SU-DHL-6 (cell line): ENCODE results near the gene RAB17.

ENCODE experiments used
- H2AFZ ChIP-seq: fragments of 200-600 bp; sonication (generic); 2 replicates; pipeline ENCODE4 v1.6.1; 2014; ENCODE audit warnings: low read depth, mild to moderate bottlenecking, moderate library complexity, mixed read lengths, antibody characterized with exemption, low read length; ENCODE audit not compliant: severe bottlenecking
- H3F3A ChIP-seq: fragments of 200-600 bp; shearing (Covaris generic); 2 replicates; pipeline ENCODE4 v1.6.0; 2016; ENCODE audit warnings: antibody characterized with exemption, mild to moderate bottlenecking; ENCODE audit not compliant: insufficient read depth
- H3K27ac ChIP-seq: fragments of 200-600 bp; sonication (generic); 2 replicates; pipeline ENCODE4 v1.5.1; 2016; ENCODE audit warnings: low read depth, mild to moderate bottlenecking, low read length, moderate library complexity, mixed read lengths
- H3K27me3 ChIP-seq: fragments of 200-600 bp; sonication (generic), shearing (Covaris generic); 2 replicates; pipeline ENCODE4 v1.6.0; 2014; ENCODE audit warnings: mild to moderate bottlenecking, low read length
- H3K36me3 ChIP-seq: fragments of 200-600 bp; sonication (generic); 2 replicates; pipeline ENCODE4 v1.6.1; 2014; ENCODE audit warnings: mild to moderate bottlenecking, low read length, mixed read lengths
- H3K4me2 ChIP-seq: fragments of 300-600, 200-600 bp; shearing (Covaris generic), sonication (generic); 2 replicates; pipeline ENCODE4 v1.6.0; 2014; ENCODE audit warnings: low read length, low read depth, mild to moderate bottlenecking; ENCODE audit not compliant: poor library complexity, severe bottlenecking
- H3K4me3 ChIP-seq: fragments of 200-600 bp; sonication (generic); 2 replicates; pipeline ENCODE4 v1.5.1; 2014; ENCODE audit warnings: antibody characterized with exemption, low read length, mild to moderate bottlenecking, mixed read lengths; ENCODE audit not compliant: insufficient read depth, poor library complexity, severe bottlenecking
- H3K79me2 ChIP-seq: fragments of 200-600 bp; sonication (generic); 2 replicates; pipeline ENCODE4 v1.6.1; 2014; ENCODE audit warnings: mild to moderate bottlenecking, low read length, moderate library complexity; ENCODE audit not compliant: insufficient read depth
- H3K9ac ChIP-seq: fragments of 200-600 bp; sonication (generic); 2 replicates; pipeline ENCODE4 v1.7.0; 2014; ENCODE audit warnings: mild to moderate bottlenecking, low read length
- H3K9me2 ChIP-seq: fragments of 200-600 bp; sonication (generic); replicated peaks from 2 replicates; pipeline ENCODE4 v1.6.1; 2014; ENCODE audit warnings: low read length; ENCODE audit not compliant: insufficient read depth
- H3K9me3 ChIP-seq: fragments of 200-600 bp; sonication (generic); 2 replicates; pipeline ENCODE4 v1.6.1; 2014; ENCODE audit warnings: low read length, mixed read lengths; ENCODE audit not compliant: insufficient read depth
- H4K20me1 ChIP-seq: fragments of 200-600 bp; sonication (generic); 2 replicates; pipeline ENCODE4 v1.6.1; 2014; ENCODE audit warnings: low read depth, mild to moderate bottlenecking, antibody characterized with exemption, low read length, moderate library complexity, mixed read lengths
- EZH2phosphoT487 ChIP-seq: fragments of 200-600 bp; sonication (generic), shearing (Covaris generic); conservative IDR thresholded peaks from 2 replicates; pipeline ENCODE4 v1.6.1; 2018; ENCODE audit warnings: mild to moderate bottlenecking, antibody characterized with exemption, low read length, moderate library complexity, mixed read lengths
- TF ChIP-seq, protein P1 (sequence below): fragments of 200-600 bp; sonication (generic); IDR thresholded peaks from one replicate; pipeline ENCODE4 v1.5.1; 2017; ENCODE audit warnings: antibody characterized with exemption, mild to moderate bottlenecking, low read length, moderate library complexity; ENCODE audit not compliant: insufficient read depth, poor library complexity, severe bottlenecking

Gene RAB17

GRCh38 chr2:237592425-237592980 is 2.0 kb upstream of the RAB17 start:
- Histone ChIP-seq H3K27me3 (no peaks in the 10 kb centered on the region), H3K79me2 (no peaks in the 10 kb centered on the region), H3K9me3 (no peaks in the 10 kb centered on the region), H3K9ac (no peak overlapping the region), H3K4me2 (no peak overlapping the region), H4K20me1 (no peaks in the 10 kb centered on the region), H3K4me3 (no peak overlapping the region), H3K9me2 (no peaks in the 10 kb centered on the region), H2AFZ (no peak overlapping the region), H3K27ac (no peak overlapping the region), H3F3A (no peaks in the 10 kb centered on the region), H3K36me3 (no peaks in the 10 kb centered on the region)
- TF ChIP-seq EZH2phosphoT487, result no peak
- TF ChIP-seq, protein P1, sequence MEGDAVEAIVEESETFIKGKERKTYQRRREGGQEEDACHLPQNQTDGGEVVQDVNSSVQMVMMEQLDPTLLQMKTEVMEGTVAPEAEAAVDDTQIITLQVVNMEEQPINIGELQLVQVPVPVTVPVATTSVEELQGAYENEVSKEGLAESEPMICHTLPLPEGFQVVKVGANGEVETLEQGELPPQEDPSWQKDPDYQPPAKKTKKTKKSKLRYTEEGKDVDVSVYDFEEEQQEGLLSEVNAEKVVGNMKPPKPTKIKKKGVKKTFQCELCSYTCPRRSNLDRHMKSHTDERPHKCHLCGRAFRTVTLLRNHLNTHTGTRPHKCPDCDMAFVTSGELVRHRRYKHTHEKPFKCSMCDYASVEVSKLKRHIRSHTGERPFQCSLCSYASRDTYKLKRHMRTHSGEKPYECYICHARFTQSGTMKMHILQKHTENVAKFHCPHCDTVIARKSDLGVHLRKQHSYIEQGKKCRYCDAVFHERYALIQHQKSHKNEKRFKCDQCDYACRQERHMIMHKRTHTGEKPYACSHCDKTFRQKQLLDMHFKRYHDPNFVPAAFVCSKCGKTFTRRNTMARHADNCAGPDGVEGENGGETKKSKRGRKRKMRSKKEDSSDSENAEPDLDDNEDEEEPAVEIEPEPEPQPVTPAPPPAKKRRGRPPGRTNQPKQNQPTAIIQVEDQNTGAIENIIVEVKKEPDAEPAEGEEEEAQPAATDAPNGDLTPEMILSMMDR, result no peak

GRCh38 chr2:237591141-237591881 is 777 bp upstream of the RAB17 start:
- Histone ChIP-seq H4K20me1 (no peaks in the 10 kb centered on the region), H3K9ac (no peak overlapping the region), H3K9me3 (no peaks in the 10 kb centered on the region), H3K4me3 (no peak overlapping the region), H3K9me2 (no peaks in the 10 kb centered on the region), H2AFZ (no peak overlapping the region), H3K27ac (no peak overlapping the region), H3K79me2 (no peaks in the 10 kb centered on the region), H3K27me3 (no peaks in the 10 kb centered on the region), H3K4me2 (no peak overlapping the region), H3F3A (no peaks in the 10 kb centered on the region), H3K36me3 (no peaks in the 10 kb centered on the region)
- TF ChIP-seq EZH2phosphoT487, result no peak
- TF ChIP-seq, protein P1, result no peak

DNA sequence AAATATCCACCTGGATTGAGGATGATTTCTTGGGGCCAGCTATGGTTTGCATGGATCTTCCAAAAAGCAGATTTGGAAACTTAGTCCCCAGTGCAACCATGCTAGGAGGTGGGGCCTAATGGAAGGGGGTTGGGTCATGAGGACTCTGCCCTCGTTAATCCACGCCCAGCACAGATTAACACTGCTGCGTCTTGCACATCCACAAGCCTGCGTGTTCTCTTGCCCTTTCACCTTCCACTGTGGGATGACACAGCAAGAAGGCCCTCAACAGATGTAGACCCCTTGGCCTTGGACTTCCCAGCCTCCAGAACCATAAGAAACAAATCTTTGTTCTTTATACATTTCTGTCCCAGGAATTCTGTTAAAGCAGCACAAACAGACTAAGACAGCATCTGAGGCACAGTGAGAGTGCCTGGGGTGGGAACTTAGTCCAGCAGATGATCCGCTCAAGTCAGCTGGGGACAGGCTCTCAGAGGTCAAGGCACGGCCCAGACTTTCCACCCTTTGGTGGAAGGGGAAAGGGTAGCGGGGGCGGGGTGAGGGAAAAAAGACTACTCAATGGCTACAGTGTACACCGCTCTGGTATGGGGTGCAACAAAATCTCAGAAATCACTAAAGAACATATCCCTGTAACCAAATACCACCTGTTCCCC is 2.4 kb downstream of the RAB17 start:
- Histone ChIP-seq H3K36me3 (no peaks in the 10 kb centered on the region), H3K27ac (no peak overlapping the region), H3F3A (no peaks in the 10 kb centered on the region), H3K4me2 (no peak overlapping the region), H3K9ac (no peak overlapping the region), H3K9me3 (no peaks in the 10 kb centered on the region), H4K20me1 (no peaks in the 10 kb centered on the region), H3K9me2 (no peaks in the 10 kb centered on the region), H3K79me2 (no peaks in the 10 kb centered on the region), H3K27me3 (no peaks in the 10 kb centered on the region), H2AFZ (no peak overlapping the region), H3K4me3 (no peak overlapping the region)
- TF ChIP-seq, protein P1, result no peak
- TF ChIP-seq EZH2phosphoT487, result no peak
